DMS 273 treated with DMSO at 0.1 percent for 48 hours (cell line): Measurements from ENCODE around the gene NOL11.
"Not testable (repeated sequence)": the region's sequence is repeated elsewhere in the genome, so short reads cannot be mapped to it uniquely, and the experiment has no call there.

Experiments
- DNase-seq: peaks from one replicate; lab custom pipeline; 2025; lab: John Stamatoyannopoulos, UW

Gene NOL11

GRCh38 chr17:67717624-67718324 is at the start of gene NOL11:
NOL11 (plus strand) TSS chr17:67717936; CDS start chr17:67717948, 12 bp downstream.
- peak; percentile 96 for DNase-seq

- peak; percentile 75 for DNase-seq
Observed at GRCh38 chr17:67671493-67671892, 46.2 kb upstream of the NOL11 start.

GRCh38 chr17:67672592-67673335 is 45.0 kb upstream of the NOL11 start:
- no peak for DNase-seq

GRCh38 chr17:67675481-67675880 is 42.3 kb upstream of the NOL11 start:
- no peak for DNase-seq

GRCh38 chr17:67676305-67676704 is 41.4 kb upstream of the NOL11 start:
- no peak for DNase-seq

- DNase-seq: no peak
Observed at GRCh38 chr17:67678414-67678813, 39.3 kb upstream of the NOL11 start.

- no peak for DNase-seq
Observed at GRCh38 chr17:67679225-67679624, 38.5 kb upstream of the NOL11 start.

GRCh38 chr17:67679721-67680120 is 38.0 kb upstream of the NOL11 start:
- no peak for DNase-seq

GRCh38 chr17:67680445-67681224 is 37.1 kb upstream of the NOL11 start:
- no peak for DNase-seq

- no peak for DNase-seq
Observed at GRCh38 chr17:67682196-67682595, 35.5 kb upstream of the NOL11 start.

GRCh38 chr17:67685351-67685750 is 32.4 kb upstream of the NOL11 start:
- DNase-seq: no peak

- no peak for DNase-seq
Observed at GRCh38 chr17:67686241-67686640, 31.5 kb upstream of the NOL11 start.

GRCh38 chr17:67687511-67687910 is 30.2 kb upstream of the NOL11 start:
- no peak for DNase-seq

GRCh38 chr17:67689534-67690177 is 28.1 kb upstream of the NOL11 start:
- DNase-seq: peak; percentile 17

- no peak for DNase-seq
Observed at GRCh38 chr17:67693811-67694210, 23.9 kb upstream of the NOL11 start.

- DNase-seq: no peak
Observed at GRCh38 chr17:67696347-67696746, 21.4 kb upstream of the NOL11 start.

GRCh38 chr17:67696853-67697498 is 20.8 kb upstream of the NOL11 start:
- no peak for DNase-seq

- DNase-seq: no peak
Observed at GRCh38 chr17:67700037-67700724, 17.6 kb upstream of the NOL11 start.

- DNase-seq: no peak
Observed at GRCh38 chr17:67700725-67701119, 17.0 kb upstream of the NOL11 start.

- not testable (repeated sequence) for DNase-seq
Observed at GRCh38 chr17:67702861-67703260, 14.9 kb upstream of the NOL11 start.

GRCh38 chr17:67707442-67707841 is 10.3 kb upstream of the NOL11 start:
- DNase-seq: no peak
